ENCODE data around the gene LRP10. TPM values are rescaled to one million over a fixed set of nuclear protein-coding genes. Genes with fewer than 3 reads are reported as not detected.
A peak's percentile ranks its signal among the peaks of the same experiment; 100 is the strongest.

Gene LRP10
- total RNA-seq, 1 donor from 2014 or later: 0.92 TPM

GRCh38 chr14:22884076-22884737, 12.7 kb downstream of the LRP10 start:
- peak overlapping the region; percentile 79 for H3K4me2 ChIP-seq
- H3K36me3 ChIP-seq: no peaks in the 10 kb centered on the region
- Mint-ChIP-seq H3K27ac (peak overlapping the region; percentile 99), H3K36me3 (peaks cover 7% of the 10 kb centered on the region), H3K4me1 (peaks cover 59% of the 10 kb centered on the region), H3K27me3 (ENCODE audit: insufficient read depth, low read depth) (peaks cover 8% of the 10 kb centered on the region), H3K4me3 (peak overlapping the region; percentile 80), H3K9me3 (no peaks in the 10 kb centered on the region)
- H3K27me3 ChIP-seq: peaks cover 21% of the 10 kb centered on the region
- DNase-seq (ENCODE audit: low spot score): no peak
- H3F3A ChIP-seq (ENCODE audit: low read depth): peaks cover 49% of the 10 kb centered on the region
- no peak overlapping the region for H3K9ac ChIP-seq
- no peaks in the 10 kb centered on the region for H4K20me1 ChIP-seq (ENCODE audit: low read depth)
- no peak for TF ChIP-seq EZH2 (IDR thresholded peaks at IDR 0.05)
- TF ChIP-seq EZH2phosphoT487 (IDR thresholded peaks at IDR 0.05): no peak
- no peak for TF ChIP-seq CTCF (IDR thresholded peaks at IDR 0.05)
- no peak overlapping the region for H3K4me3 ChIP-seq
- H3K4me1 ChIP-seq: peaks cover 24% of the 10 kb centered on the region
- no peak overlapping the region for H2AFZ ChIP-seq (replicated peaks)
- no peak overlapping the region for H3K27ac ChIP-seq
- H3K79me2 ChIP-seq (ENCODE audit: low read depth): no peaks in the 10 kb centered on the region
- H3K9me3 ChIP-seq (ENCODE audit: low read depth): no peaks in the 10 kb centered on the region

- Histone ChIP-seq H3K4me2 (no peak overlapping the region), H2AFZ (replicated peaks) (no peak overlapping the region), H4K20me1 (ENCODE audit: low read depth) (no peaks in the 10 kb centered on the region), H3K27ac (no peak overlapping the region), H3K4me1 (peaks cover 24% of the 10 kb centered on the region), H3K4me3 (no peak overlapping the region), H3F3A (ENCODE audit: low read depth) (peaks cover 49% of the 10 kb centered on the region), H3K9me3 (ENCODE audit: low read depth) (no peaks in the 10 kb centered on the region), H3K27me3 (peaks cover 21% of the 10 kb centered on the region), H3K79me2 (ENCODE audit: low read depth) (no peaks in the 10 kb centered on the region), H3K36me3 (no peaks in the 10 kb centered on the region), H3K9ac (no peak overlapping the region)
- Mint-ChIP-seq H3K27ac (peak overlapping the region; percentile 99), H3K4me1 (peaks cover 60% of the 10 kb centered on the region), H3K27me3 (ENCODE audit: insufficient read depth, low read depth) (peaks cover 7% of the 10 kb centered on the region), H3K9me3 (no peaks in the 10 kb centered on the region), H3K36me3 (peaks cover 7% of the 10 kb centered on the region), H3K4me3 (peak overlapping the region; percentile 97)
- no peak for DNase-seq (ENCODE audit: low spot score)
- TF ChIP-seq CTCF (IDR thresholded peaks at IDR 0.05) (no peak), EZH2phosphoT487 (IDR thresholded peaks at IDR 0.05) (no peak), EZH2 (IDR thresholded peaks at IDR 0.05) (no peak)
Measured at GRCh38 chr14:22884738-22885523, 13.4 kb downstream of the LRP10 start.

GRCh38 chr14:22885975-22886374, 14.4 kb downstream of the LRP10 start:
- Mint-ChIP-seq H3K4me1 (peaks cover 64% of the 10 kb centered on the region), H3K9me3 (no peaks in the 10 kb centered on the region), H3K27me3 (ENCODE audit: insufficient read depth, low read depth) (peaks cover 9% of the 10 kb centered on the region), H3K4me3 (peak overlapping the region; percentile 97), H3K36me3 (peaks cover 7% of the 10 kb centered on the region), H3K27ac (peak overlapping the region; percentile 81)
- peak overlapping the region; percentile 52 for H3K4me3 ChIP-seq
- no peaks in the 10 kb centered on the region for H3K79me2 ChIP-seq (ENCODE audit: low read depth)
- H3F3A ChIP-seq (ENCODE audit: low read depth): peaks cover 49% of the 10 kb centered on the region
- H3K27me3 ChIP-seq: peaks cover 21% of the 10 kb centered on the region
- H4K20me1 ChIP-seq (ENCODE audit: low read depth): no peaks in the 10 kb centered on the region
- no peak overlapping the region for H2AFZ ChIP-seq (replicated peaks)
- H3K4me2 ChIP-seq: peak overlapping the region; percentile 71
- no peaks in the 10 kb centered on the region for H3K9me3 ChIP-seq (ENCODE audit: low read depth)
- no peaks in the 10 kb centered on the region for H3K36me3 ChIP-seq
- H3K4me1 ChIP-seq: peaks cover 24% of the 10 kb centered on the region
- H3K9ac ChIP-seq: no peak overlapping the region
- TF ChIP-seq EZH2phosphoT487 (IDR thresholded peaks at IDR 0.05) (no peak), EZH2 (IDR thresholded peaks at IDR 0.05) (no peak), CTCF (IDR thresholded peaks at IDR 0.05) (no peak)
- no peak for DNase-seq (ENCODE audit: low spot score)
- no peak overlapping the region for H3K27ac ChIP-seq

All from neural progenitor cell (in vitro differentiated cells).